HG02610 (cell line): ENCODE data around the gene FAM90A26.
A peak's percentile ranks its signal among the peaks of the same experiment; 100 is the strongest.
"Not testable (repeated sequence)": the region's sequence is repeated elsewhere in the genome, so short reads cannot be mapped to it uniquely, and the experiment has no call there.

ENCODE experiments used
- ATAC-seq: cut with Tn5 transposase; IDR thresholded peaks from one replicate; pipeline ENCODE4 v1.9.1; 2021; ENCODE audit warnings: mild to moderate bottlenecking, moderate library complexity; ENCODE audit not compliant: unreplicated experiment

FAM90A26 gene, protein sequence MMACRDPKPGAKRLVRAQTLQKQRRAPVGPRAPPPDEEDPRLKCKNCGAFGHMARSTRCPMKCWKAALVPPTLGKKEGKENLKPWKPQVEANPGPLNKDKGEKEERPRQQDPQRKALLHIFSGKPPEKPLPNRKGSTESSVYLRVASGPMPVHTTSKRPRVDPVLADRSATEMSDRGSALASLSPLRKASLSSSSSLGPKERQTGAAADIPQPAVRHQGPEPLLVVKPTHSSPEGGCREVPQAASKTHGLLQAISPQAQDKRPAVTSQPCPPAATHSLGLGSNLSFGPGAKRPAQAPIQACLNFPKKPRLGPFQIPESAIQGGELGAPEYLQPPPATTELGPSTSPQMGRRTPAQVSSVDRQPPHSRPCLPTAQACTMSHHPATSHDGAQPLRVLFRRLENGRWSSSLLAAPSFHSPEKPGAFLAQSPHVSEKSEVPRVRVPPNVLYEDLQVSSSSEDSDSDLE

GRCh38 chr4:9169791-9170459 lies at the start of gene FAM90A26:
Gene FAM90A26 (plus strand): TSS chr4:9170409. CDS start chr4:9173173, 2,764 bp downstream.
- not testable (repeated sequence) for ATAC-seq

DNA sequence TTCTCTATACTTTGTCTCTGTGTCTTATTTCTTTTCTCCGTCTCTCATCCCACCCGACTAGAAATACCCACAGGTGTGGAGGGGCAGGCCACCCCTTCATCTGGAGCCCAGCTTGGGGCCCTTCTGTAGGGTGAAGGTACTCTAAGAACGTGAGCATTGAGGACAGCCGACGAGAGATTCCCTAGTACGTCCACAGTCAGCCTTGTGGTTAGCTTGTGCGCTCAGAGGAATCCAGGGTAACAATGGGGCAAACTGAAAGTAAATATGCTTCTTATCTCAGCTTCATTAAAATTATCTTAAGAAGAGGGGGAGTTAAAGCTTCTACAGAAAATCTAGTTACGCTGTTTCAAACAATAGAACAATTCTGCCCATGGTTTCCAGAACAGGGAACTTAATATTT lies 47.5 kb upstream of the FAM90A26 start:
- not testable (repeated sequence) for ATAC-seq

- not testable (repeated sequence) for ATAC-seq
Measured at GRCh38 chr4:9123572-9124007, 46.6 kb upstream of the FAM90A26 start.

DNA sequence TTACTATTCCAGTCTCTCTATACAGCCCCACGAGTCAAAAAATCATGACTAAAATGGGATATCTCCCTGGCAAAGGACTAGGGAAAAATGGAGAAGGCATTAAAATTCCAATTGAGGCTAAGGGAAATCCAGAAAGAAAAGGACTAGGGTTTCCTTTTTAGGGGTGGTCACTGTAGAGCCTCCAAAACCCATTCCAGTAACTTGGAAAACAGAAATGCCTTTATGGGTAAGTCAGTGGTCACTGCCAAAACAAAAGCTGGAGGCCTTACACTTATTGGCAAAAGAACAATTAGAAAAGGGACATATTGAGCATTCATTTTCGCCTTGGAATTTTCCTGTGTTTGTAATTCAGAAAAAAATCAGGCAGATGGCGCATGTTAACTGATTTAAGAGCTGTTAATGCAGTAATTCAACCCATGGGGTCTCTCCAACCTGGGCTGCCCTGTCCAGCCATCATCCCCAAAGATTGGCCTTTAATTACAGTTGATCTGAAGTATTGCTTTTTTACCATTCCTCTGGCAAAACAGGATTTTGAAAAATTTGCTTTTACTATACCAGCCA lies 44.5 kb upstream of the FAM90A26 start:
- ATAC-seq = not testable (repeated sequence)

DNA sequence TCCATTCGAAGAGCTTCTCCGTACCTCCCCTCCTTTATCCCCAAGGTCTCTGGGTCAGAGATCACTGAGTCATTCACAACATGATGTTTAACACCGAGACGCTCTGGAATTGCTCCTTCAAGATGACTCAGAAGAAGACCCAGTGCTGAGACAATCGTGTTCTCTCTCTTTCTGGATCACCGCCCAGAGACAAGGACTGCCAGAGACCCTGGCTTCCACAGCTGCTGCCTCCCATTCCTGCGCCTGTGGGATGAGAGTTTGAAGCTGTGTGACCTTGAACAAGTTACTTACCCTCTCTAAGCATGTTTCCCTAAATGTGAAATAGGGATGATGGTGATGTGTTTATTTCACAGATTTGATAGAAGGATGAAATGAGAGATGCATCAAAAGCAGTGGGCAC lies 38.8 kb upstream of the FAM90A26 start:
- not testable (repeated sequence) for ATAC-seq

DNA sequence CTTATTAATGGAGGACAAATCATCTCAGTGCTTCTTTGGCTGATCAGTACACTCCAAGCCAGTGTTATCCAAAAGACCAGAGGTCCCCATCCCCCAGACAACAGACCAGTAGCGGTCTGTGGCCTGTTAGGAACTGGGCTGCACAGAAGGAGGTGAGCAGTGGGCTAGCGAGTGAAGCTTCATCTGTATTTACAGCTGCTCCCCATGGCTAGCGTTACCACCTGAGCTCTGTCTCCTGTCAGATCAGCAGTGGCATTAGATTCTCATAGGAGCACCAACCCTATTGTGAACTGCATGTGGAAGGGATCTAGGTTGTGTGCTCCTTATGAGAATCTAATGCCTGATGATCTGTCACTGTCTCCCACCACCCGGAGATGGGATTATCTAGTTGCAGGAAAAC lies 37.4 kb upstream of the FAM90A26 start:
- ATAC-seq = not testable (repeated sequence)

DNA sequence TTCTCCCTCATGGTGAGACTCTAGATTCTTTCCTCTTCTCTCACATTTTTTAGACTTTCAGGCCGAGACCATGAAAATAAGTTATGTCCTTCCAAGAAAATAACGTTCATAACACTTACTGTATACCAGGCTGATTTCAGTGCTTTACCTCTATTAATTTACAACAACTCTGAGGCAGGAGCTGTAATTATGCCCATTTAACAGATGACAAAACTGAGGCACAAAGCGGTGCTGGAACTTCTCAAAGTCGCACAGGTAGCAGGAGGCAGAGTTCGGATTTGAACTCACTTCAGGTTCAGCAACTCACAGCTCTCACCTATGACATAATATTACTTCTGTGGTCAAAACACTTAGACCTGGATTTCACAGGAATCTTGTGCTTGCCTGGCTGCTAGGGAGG lies 36.2 kb upstream of the FAM90A26 start:
- ATAC-seq = not testable (repeated sequence)

DNA sequence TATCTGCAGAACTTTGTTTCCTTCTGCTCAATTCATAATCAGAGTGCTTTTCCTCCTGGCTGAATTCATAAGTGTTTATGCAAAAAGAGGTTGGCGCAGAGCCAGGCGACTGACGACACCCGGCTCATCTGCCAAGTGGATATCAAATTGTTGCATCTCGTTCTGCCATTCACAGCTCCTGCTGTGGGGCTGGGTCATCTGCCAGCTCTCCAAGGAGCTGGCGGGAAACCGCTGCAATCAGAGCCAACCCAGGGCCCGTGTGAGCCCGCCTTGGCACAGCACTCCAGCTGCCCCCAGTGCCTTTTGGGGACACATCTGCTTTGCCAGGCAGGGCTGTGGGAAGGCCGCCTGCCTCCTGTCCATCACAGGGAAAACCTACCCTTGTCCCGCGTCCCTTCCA lies 35.7 kb upstream of the FAM90A26 start:
- ATAC-seq = not testable (repeated sequence)

DNA sequence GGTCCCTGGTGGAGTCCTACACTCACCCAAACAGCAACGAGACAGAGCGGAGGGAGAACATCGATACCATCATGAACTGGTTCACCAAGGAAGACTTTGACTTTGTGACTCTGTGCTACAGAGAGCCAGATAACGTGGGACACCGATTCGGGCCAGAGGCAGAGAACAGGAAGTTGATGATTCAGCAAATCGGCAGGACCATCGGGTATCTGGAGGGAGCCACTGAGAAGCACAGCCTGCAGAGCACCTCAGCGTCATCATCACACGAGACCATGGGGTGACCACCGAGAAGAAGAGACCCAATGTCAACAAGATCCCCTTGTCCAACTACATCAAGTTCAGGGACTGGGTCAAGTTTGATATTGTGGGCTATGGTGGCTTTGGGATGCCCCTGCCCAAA lies 29.2 kb upstream of the FAM90A26 start:
- not testable (repeated sequence) for ATAC-seq

- ATAC-seq = not testable (repeated sequence)
Measured at GRCh38 chr4:9142786-9143185, 27.4 kb upstream of the FAM90A26 start.

- no peak for ATAC-seq
Measured at GRCh38 chr4:9143421-9144080, 26.7 kb upstream of the FAM90A26 start.

DNA sequence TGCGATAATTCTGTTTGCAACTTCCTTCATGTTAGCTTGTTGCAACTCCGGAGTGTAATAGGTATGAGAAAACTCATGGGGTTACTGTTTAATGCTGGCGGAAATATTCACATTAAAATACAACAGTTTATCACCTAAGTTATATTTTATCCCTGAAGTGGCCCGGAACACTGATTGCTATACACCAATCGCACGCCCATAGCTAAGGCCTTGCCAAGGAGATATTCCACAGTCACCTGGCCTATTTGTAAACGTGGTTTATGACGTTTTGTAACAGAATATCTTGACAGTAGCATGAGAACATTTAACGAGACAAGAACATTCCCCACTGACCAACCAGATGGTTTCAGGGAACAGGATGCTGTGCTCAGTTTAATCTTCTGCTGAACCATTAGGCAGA lies 23.2 kb upstream of the FAM90A26 start:
- ATAC-seq = no peak

DNA sequence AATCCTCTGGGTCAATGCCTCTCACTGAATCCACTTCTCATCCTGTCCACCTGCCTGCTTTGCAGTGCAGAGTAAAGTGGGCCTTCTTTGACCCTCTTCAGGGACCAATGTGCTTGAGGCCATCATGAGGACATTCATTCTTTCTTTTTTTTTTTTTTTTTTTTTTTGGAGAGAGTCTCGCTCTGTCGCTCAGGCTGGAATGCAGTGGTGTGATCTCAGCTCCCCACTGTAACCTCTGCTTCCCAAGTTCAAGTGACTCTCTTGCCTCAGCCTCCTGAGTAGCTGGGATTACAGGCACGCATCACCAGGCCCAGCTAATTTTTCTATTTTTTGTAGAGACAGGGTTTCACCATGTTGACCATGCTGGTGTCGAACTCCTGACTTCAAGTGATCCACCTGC lies 22.8 kb upstream of the FAM90A26 start:
- not testable (repeated sequence) for ATAC-seq

- ATAC-seq = not testable (repeated sequence)
Measured at GRCh38 chr4:9148611-9149409, 21.4 kb upstream of the FAM90A26 start.

- ATAC-seq = not testable (repeated sequence)
Measured at GRCh38 chr4:9151809-9152179, 18.4 kb upstream of the FAM90A26 start.

DNA sequence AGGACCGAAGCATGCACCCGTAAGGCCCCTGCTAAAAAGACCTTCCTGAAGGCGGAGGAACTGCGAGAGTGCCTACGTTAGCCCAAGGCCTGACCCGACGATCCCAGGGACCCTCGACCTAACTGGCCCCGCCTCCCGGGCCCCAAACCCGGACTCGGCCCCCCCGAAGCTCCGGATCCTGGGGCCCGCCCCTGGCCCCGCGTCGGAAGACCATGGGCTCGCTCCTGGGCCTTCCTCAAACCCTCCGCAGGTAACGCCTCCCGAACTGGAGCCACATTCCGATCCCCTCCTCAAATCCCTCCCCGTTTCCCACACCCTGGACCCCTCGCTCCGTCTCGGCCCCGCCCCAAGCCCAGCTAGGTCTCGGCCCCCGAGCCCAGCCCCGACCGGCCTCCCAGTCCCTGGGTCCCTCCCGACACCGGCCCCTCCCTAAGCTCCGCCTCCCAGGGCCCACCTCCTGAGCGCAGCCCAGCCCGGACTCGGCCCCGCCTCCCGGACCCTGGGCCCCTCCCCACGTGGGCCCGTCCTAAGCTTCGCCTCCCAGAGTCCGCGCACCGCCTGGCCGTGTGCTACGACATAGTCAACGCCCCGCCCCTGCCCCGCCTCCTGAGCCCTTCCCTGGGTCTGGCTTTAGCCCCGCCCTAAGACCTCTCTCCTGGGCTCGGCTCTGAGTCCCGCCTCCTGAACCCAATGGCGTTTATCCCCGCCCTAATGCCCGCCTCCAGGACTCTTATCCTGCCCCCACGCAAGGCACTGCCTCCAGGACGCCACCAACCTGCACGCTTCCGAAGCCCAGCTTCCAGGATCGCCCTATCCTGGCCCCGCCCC lies 17.8 kb upstream of the FAM90A26 start:
- ATAC-seq = not testable (repeated sequence)

GRCh38 chr4:9153008-9153570 lies 17.1 kb upstream of the FAM90A26 start:
- peak; percentile 69 for ATAC-seq

DNA sequence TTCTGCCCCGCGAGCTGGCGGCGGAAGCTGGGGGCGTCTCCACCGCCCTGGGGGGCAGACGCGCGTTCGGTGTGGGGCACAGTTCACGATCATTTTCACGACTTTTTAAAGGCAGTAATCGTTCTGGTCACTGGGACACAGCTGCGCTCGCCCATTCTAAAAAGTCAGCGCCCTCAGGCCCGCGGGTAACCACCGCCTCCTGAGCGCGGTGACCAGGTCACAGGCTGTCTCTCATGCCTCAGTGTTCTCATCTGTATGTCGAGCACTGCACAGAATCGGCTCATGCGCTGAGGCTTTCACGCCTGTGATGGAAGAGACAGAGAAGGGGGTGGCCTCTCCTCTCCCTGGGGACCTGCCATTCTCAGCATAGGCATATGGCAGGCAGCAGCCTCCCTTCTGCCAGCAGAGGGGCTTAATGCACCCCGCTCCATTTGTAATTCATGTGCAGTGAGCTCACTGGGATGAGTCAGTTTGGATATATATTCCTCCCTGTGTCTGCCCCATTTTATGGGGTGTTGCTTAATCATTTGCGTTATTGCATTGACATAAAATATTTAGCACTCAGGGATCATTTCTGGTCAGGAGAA lies 16.5 kb upstream of the FAM90A26 start:
- not testable (repeated sequence) for ATAC-seq
